Suprapubic skin (tissue), 4 donors: ENCODE measurements around the gene SGO1. TPM values are rescaled to one million over a fixed set of nuclear protein-coding genes. Genes with fewer than 3 reads are reported as not detected.

Experiments used
- DNase-seq, 2 donors: peaks; one replicate each; pipeline ENCODE4 v3.0.0-alpha.2; 2019; ENCODE audit warnings: low spot score in 2 of 2
- H3K27ac ChIP-seq: fragments of 200-600 bp; sonication (generic); one replicate; pipeline ENCODE4 v1.5.1; 2019
- H3K27me3 ChIP-seq: fragments of 200-600 bp; sonication (generic); one replicate; pipeline ENCODE4 v1.5.1; 2019
- H3K36me3 ChIP-seq: fragments of 200-600 bp; sonication (generic); one replicate; pipeline ENCODE4 v1.5.1; 2019
- H3K4me1 ChIP-seq: fragments of 200-600 bp; sonication (generic); one replicate; pipeline ENCODE4 v1.5.1; 2019
- H3K4me3 ChIP-seq: fragments of 200-600 bp; sonication (generic); one replicate; pipeline ENCODE4 v1.5.1; 2019; ENCODE audit warnings: mild to moderate bottlenecking
- H3K9me3 ChIP-seq: fragments of 200-600 bp; sonication (generic); one replicate; pipeline ENCODE4 v1.5.1; 2019
- CTCF ChIP-seq, 2 donors: fragments of 200-600 bp in 1 of 2; fragments of 450-650 bp in 1 of 2; sonication (generic) in 1 of 2; IDR thresholded peaks; one replicate each; pipeline ENCODE4 v1.5.1; 2016 to 2019; ENCODE audit warnings: antibody characterized with exemption in 2 of 2, mild to moderate bottlenecking in 1 of 2, moderate library complexity in 1 of 2
- EP300 ChIP-seq: sonication (generic); formaldehyde crosslinking; IDR thresholded peaks from one replicate; pipeline ENCODE4 v1.6.1; 2017; ENCODE audit warnings: antibody characterized with exemption
- POLR2A ChIP-seq, 2 donors: fragments of 450-650 bp; IDR thresholded peaks; one replicate each; pipeline ENCODE4 v1.6.1; 2017; ENCODE audit warnings: antibody characterized with exemption in 2 of 2, mild to moderate bottlenecking in 2 of 2, moderate library complexity in 2 of 2
- POLR2AphosphoS5 ChIP-seq, 3 donors: sonication (generic); formaldehyde crosslinking; IDR thresholded peaks; one replicate each; pipeline ENCODE4 v1.6.1; 2017; ENCODE audit warnings: antibody characterized with exemption in 3 of 3
- WGBS: methylation state at CpG from one replicate; pipeline ENCODE4 v1.1.5; 2018; 5-methylcytosine and 5-hydroxymethylcytosine counted together
- total RNA-seq, 4 donors: library from RNA; depleted of rRNA; stranded (reverse); fragments of >200 nt; gene quantifications; one replicate each; pipeline ENCODE4 v1.1.0, GENCODE V29; 2016

Gene SGO1
- total RNA-seq, 4 donors from 2014 or later: 0.89 to 2.6 (median 1.6) TPM

- Histone ChIP-seq H3K4me3 (no peak overlapping the region), H3K27ac (no peak overlapping the region), H3K4me1 (no peaks in the 10 kb centered on the region), H3K9me3 (no peaks in the 10 kb centered on the region), H3K36me3 (no peaks in the 10 kb centered on the region), H3K27me3 (no peaks in the 10 kb centered on the region)
- no peak for DNase-seq
- 83% methylated on average over 3 of the region's 3 CpGs for WGBS
- TF ChIP-seq CTCF (IDR thresholded peaks at IDR 0.05) (no peak), POLR2AphosphoS5 (IDR thresholded peaks at IDR 0.05) (no peak), EP300 (no peak)
These were observed 11.8 kb upstream of the SGO1 start for GRCh38 chr3:20197775-20198174.

- no peaks in the 10 kb centered on the region for H3K4me1 ChIP-seq
- no peaks in the 10 kb centered on the region for H3K36me3 ChIP-seq
- H3K9me3 ChIP-seq: no peaks in the 10 kb centered on the region
- H3K4me3 ChIP-seq: no peak overlapping the region
- no peak for TF ChIP-seq POLR2A (IDR thresholded peaks at IDR 0.05)
- TF ChIP-seq EP300: no peak
- no peak for TF ChIP-seq POLR2AphosphoS5 (IDR thresholded peaks at IDR 0.05)
- no peak for TF ChIP-seq CTCF (IDR thresholded peaks at IDR 0.05)
- no peaks in the 10 kb centered on the region for H3K27me3 ChIP-seq
- no peak overlapping the region for H3K27ac ChIP-seq
- WGBS: 92% methylated on average over 7 of the region's 7 CpGs
- no peak for DNase-seq
These were observed 8.9 kb upstream of the SGO1 start for GRCh38 chr3:20194793-20195460.

- TF ChIP-seq POLR2AphosphoS5 (IDR thresholded peaks at IDR 0.05): no peak
- no peak for TF ChIP-seq EP300
- TF ChIP-seq CTCF (IDR thresholded peaks at IDR 0.05): no peak
- TF ChIP-seq POLR2A (IDR thresholded peaks at IDR 0.05): no peak
- Histone ChIP-seq H3K4me1 (peaks cover 12% of the 10 kb centered on the region), H3K9me3 (no peaks in the 10 kb centered on the region), H3K27ac (no peak overlapping the region), H3K4me3 (no peak overlapping the region), H3K36me3 (no peaks in the 10 kb centered on the region), H3K27me3 (no peaks in the 10 kb centered on the region)
- 69% methylated on average over 5 of the region's 5 CpGs for WGBS
- DNase-seq: no peak
These were observed 5.0 kb upstream of the SGO1 start for GRCh38 chr3:20190991-20191390.

- Histone ChIP-seq H3K4me1 (peaks cover 19% of the 10 kb centered on the region), H3K27me3 (no peaks in the 10 kb centered on the region), H3K4me3 (peak overlapping the region; percentile 75), H3K27ac (peak overlapping the region; percentile 95), H3K9me3 (no peaks in the 10 kb centered on the region), H3K36me3 (no peaks in the 10 kb centered on the region)
- 3% methylated on average over 9 of the region's 9 CpGs for WGBS
- DNase-seq: no peak
- TF ChIP-seq CTCF (IDR thresholded peaks at IDR 0.05): no peak
- TF ChIP-seq POLR2AphosphoS5 (IDR thresholded peaks at IDR 0.05): no peak
- no peak for TF ChIP-seq EP300
- no peak for TF ChIP-seq POLR2A (IDR thresholded peaks at IDR 0.05)
These were observed 596 bp upstream of the SGO1 start for GRCh38 chr3:20186600-20187004.

GRCh38 chr3:20185331-20185678 is 701 bp downstream of the SGO1 start:
- peak overlapping the region; percentile 75 for H3K4me3 ChIP-seq
- H3K27me3 ChIP-seq: no peaks in the 10 kb centered on the region
- TF ChIP-seq EP300 (no peak), POLR2AphosphoS5 (IDR thresholded peaks at IDR 0.05) (no peak), POLR2A (IDR thresholded peaks at IDR 0.05) (no peak), CTCF (IDR thresholded peaks at IDR 0.05) (no peak)
- no peaks in the 10 kb centered on the region for H3K9me3 ChIP-seq
- H3K36me3 ChIP-seq: no peaks in the 10 kb centered on the region
- DNase-seq: no peak
- H3K4me1 ChIP-seq: peaks cover 19% of the 10 kb centered on the region
- WGBS: 4% methylated on average over 12 of the region's 12 CpGs
- H3K27ac ChIP-seq: no peak overlapping the region
